Activated T-cell treated with anti-CD3 and anti-CD28 coated beads for 48 hours (primary cell): Measurements from ENCODE around the gene CACNA2D2.

Source experiments
- DNase-seq: peaks from one replicate; pipeline ENCODE4 v3.0.0-alpha.2; 2020; ENCODE audit warnings: low read depth

Gene CACNA2D2

GRCh38 chr3:50427217-50427616 lies 76.2 kb downstream of the CACNA2D2 start:
- no peak for DNase-seq

GRCh38 chr3:50425911-50426310 lies 77.5 kb downstream of the CACNA2D2 start:
- DNase-seq: no peak

GRCh38 chr3:50423543-50423942 lies 79.9 kb downstream of the CACNA2D2 start:
- no peak for DNase-seq

- DNase-seq: no peak
Measured at GRCh38 chr3:50422153-50422552, 81.3 kb downstream of the CACNA2D2 start.

- DNase-seq: no peak
Measured at GRCh38 chr3:50419595-50420370, 83.7 kb downstream of the CACNA2D2 start.

GRCh38 chr3:50418850-50419249 lies 84.6 kb downstream of the CACNA2D2 start:
- DNase-seq: no peak

GRCh38 chr3:50417637-50418033 lies 85.8 kb downstream of the CACNA2D2 start:
- DNase-seq: no peak

GRCh38 chr3:50416736-50417636 lies 86.4 kb downstream of the CACNA2D2 start:
- no peak for DNase-seq

GRCh38 chr3:50415816-50416215 lies 87.6 kb downstream of the CACNA2D2 start:
- DNase-seq: no peak

- no peak for DNase-seq
Measured at GRCh38 chr3:50415061-50415460, 88.4 kb downstream of the CACNA2D2 start.

- no peak for DNase-seq
Measured at GRCh38 chr3:50414616-50415015, 88.8 kb downstream of the CACNA2D2 start.

- no peak for DNase-seq
Measured at GRCh38 chr3:50412231-50412754, 91.1 kb downstream of the CACNA2D2 start.

GRCh38 chr3:50411229-50411628 lies 92.2 kb downstream of the CACNA2D2 start:
- no peak for DNase-seq

- no peak for DNase-seq
Measured at GRCh38 chr3:50410608-50411139, 92.8 kb downstream of the CACNA2D2 start.

GRCh38 chr3:50410185-50410584 lies 93.2 kb downstream of the CACNA2D2 start:
- DNase-seq: no peak

GRCh38 chr3:50408443-50408944 lies 94.9 kb downstream of the CACNA2D2 start:
- no peak for DNase-seq

GRCh38 chr3:50406487-50406886 lies 96.9 kb downstream of the CACNA2D2 start:
- DNase-seq: no peak

GRCh38 chr3:50405249-50405648 lies 98.2 kb downstream of the CACNA2D2 start:
- no peak for DNase-seq

GRCh38 chr3:50401978-50402595 lies 101.3 kb downstream of the CACNA2D2 start:
- no peak for DNase-seq

- no peak for DNase-seq
Measured at GRCh38 chr3:50396502-50396901, 106.9 kb downstream of the CACNA2D2 start.

GRCh38 chr3:50395070-50395860 lies 108.2 kb downstream of the CACNA2D2 start:
- DNase-seq: no peak
